Cardiac fibroblast (primary cell): Measurements from ENCODE around the gene VEGFA.

Experiments used
- DNase-seq, 2 donors: peaks; one replicate each; pipeline versions ENCODE4 v3.0.0 to v3.0.0-alpha.2; 2010; ENCODE audit warnings: low read depth in 2 of 2
- H3K4me3 ChIP-seq, 2 donors: replicated peaks in 1 of 2; 1 replicate in 1 of 2; 2 replicates in 1 of 2; pipeline ENCODE4 v1.5.1; 2011; ENCODE audit warnings: low read depth in 2 of 2, low read length in 2 of 2, mild to moderate bottlenecking in 2 of 2, moderate library complexity in 1 of 2
- TF ChIP-seq, protein P1 (sequence below): IDR thresholded peaks from one replicate; pipeline ENCODE4 v1.5.1; 2011; ENCODE audit warnings: low read depth, mild to moderate bottlenecking, low read length, inconsistent platforms

Gene VEGFA

GRCh38 chr6:43780941-43781928 is 11.2 kb downstream of the VEGFA start:
- no peak for DNase-seq
- no peak overlapping the region for H3K4me3 ChIP-seq

GRCh38 chr6:43781941-43782704 is 12.1 kb downstream of the VEGFA start:
- H3K4me3 ChIP-seq: no peak overlapping the region
- DNase-seq: no peak
- TF ChIP-seq, protein P1, sequence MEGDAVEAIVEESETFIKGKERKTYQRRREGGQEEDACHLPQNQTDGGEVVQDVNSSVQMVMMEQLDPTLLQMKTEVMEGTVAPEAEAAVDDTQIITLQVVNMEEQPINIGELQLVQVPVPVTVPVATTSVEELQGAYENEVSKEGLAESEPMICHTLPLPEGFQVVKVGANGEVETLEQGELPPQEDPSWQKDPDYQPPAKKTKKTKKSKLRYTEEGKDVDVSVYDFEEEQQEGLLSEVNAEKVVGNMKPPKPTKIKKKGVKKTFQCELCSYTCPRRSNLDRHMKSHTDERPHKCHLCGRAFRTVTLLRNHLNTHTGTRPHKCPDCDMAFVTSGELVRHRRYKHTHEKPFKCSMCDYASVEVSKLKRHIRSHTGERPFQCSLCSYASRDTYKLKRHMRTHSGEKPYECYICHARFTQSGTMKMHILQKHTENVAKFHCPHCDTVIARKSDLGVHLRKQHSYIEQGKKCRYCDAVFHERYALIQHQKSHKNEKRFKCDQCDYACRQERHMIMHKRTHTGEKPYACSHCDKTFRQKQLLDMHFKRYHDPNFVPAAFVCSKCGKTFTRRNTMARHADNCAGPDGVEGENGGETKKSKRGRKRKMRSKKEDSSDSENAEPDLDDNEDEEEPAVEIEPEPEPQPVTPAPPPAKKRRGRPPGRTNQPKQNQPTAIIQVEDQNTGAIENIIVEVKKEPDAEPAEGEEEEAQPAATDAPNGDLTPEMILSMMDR: no peak

More at GRCh38 chr6:43780941-43781928, 11.2 kb downstream of the VEGFA start:
- TF ChIP-seq, protein P1: no peak

DNA sequence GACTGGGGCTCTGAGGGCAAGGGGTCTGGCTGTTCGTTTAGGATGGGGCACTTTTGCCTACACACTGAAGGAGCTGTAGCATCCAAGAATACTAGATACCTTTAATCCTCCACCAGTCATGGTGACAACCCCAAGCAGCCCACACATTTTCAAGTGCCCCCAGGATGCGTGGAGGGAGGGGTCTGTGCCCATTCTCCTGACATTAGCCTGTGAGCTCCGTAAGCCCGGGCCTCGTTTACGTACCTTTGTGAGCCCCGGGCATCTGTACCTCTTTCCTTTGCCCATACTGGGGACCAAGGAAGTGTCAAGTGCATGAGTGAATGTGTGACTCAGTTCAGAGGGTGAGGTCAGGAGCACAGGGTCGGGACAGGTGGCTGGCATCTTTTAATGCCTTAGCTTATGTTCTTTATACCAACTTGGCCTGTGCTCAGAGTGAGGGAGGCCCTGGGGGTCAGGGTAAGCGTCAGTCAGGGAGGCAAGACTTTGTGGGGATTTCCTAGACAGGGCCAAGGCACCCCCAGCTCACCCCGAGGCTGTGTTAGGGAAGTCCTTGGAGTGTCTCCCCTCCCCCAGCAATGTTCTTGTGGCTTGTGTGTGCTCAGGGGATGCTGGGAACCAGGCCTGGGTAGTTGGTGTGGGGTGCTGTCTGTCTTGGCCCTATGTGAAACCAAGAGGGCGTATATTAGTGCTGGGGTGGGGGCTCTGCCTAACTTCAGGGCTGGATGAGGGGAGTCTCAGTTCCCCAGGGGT is 12.9 kb downstream of the VEGFA start:
- TF ChIP-seq, protein P1: no peak
- H3K4me3 ChIP-seq: no peak overlapping the region
- DNase-seq: no peak

- H3K4me3 ChIP-seq: no peak overlapping the region
- TF ChIP-seq, protein P1: no peak
- DNase-seq: no peak
These were observed 14.2 kb downstream of the VEGFA start for GRCh38 chr6:43784049-43784855.

DNA sequence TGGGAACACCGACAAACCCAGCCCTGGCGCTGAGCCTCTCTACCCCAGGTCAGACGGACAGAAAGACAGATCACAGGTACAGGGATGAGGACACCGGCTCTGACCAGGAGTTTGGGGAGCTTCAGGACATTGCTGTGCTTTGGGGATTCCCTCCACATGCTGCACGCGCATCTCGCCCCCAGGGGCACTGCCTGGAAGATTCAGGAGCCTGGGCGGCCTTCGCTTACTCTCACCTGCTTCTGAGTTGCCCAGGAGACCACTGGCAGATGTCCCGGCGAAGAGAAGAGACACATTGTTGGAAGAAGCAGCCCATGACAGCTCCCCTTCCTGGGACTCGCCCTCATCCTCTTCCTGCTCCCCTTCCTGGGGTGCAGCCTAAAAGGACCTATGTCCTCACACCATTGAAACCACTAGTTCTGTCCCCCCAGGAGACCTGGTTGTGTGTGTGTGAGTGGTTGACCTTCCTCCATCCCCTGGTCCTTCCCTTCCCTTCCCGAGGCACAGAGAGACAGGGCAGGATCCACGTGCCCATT is 15.3 kb downstream of the VEGFA start:
- DNase-seq: no peak
- H3K4me3 ChIP-seq: no peak overlapping the region
- TF ChIP-seq, protein P1: no peak
